Measurements from ENCODE around the gene ATP8B4.

- TF ChIP-seq CTCF (IDR thresholded peaks at IDR 0.05) (no peak), POLR2A (IDR thresholded peaks at IDR 0.05) (no peak), POLR2AphosphoS5 (IDR thresholded peaks at IDR 0.05) (no peak)
These were observed 156.9 kb downstream of the ATP8B4 start for GRCh38 chr15:49962044-49962602.

Measured in prostate gland (tissue), 2 donors.